GM21576 (cell line): ENCODE results near the gene CISD1.
A peak's percentile ranks its signal among the peaks of the same experiment; 100 is the strongest.

Source experiments
- ATAC-seq: cut with Tn5 transposase; IDR thresholded peaks from one replicate; pipeline ENCODE4 v1.9.1; 2021; ENCODE audit warnings: mild to moderate bottlenecking, moderate library complexity; ENCODE audit not compliant: unreplicated experiment

Gene CISD1

GRCh38 chr10:58305821-58306220 is 36.9 kb downstream of the CISD1 start:
- no peak for ATAC-seq

- ATAC-seq = no peak
Measured at GRCh38 chr10:58307676-58308075, 38.7 kb downstream of the CISD1 start.

- no peak for ATAC-seq
Measured at GRCh38 chr10:58311026-58311425, 42.1 kb downstream of the CISD1 start.

- ATAC-seq = no peak
Measured at GRCh38 chr10:58316874-58317273, 47.9 kb downstream of the CISD1 start.

- no peak for ATAC-seq
Measured at GRCh38 chr10:58318346-58318745, 49.4 kb downstream of the CISD1 start.

- no peak for ATAC-seq
Measured at GRCh38 chr10:58319599-58319998, 50.6 kb downstream of the CISD1 start.

GRCh38 chr10:58320351-58321049 is 51.5 kb downstream of the CISD1 start:
- ATAC-seq = no peak

- ATAC-seq = no peak
Measured at GRCh38 chr10:58322072-58322834, 53.3 kb downstream of the CISD1 start.

GRCh38 chr10:58322835-58323209 is 53.9 kb downstream of the CISD1 start:
- ATAC-seq = no peak

GRCh38 chr10:58326967-58327381 is 58.0 kb downstream of the CISD1 start:
- no peak for ATAC-seq

- no peak for ATAC-seq
Measured at GRCh38 chr10:58328233-58328632, 59.3 kb downstream of the CISD1 start.

GRCh38 chr10:58330431-58330830 is 61.5 kb downstream of the CISD1 start:
- no peak for ATAC-seq

- ATAC-seq = no peak
Measured at GRCh38 chr10:58331646-58332045, 62.7 kb downstream of the CISD1 start.

GRCh38 chr10:58334817-58335305 is 65.9 kb downstream of the CISD1 start, which contains the start of gene UBE2D1:
Gene UBE2D1, plus strand, starts transcription at chr10:58335006. Its CDS starts 196 bp downstream, at chr10:58335202.
- ATAC-seq = peak; percentile 95

GRCh38 chr10:58335306-58336005 is 66.5 kb downstream of the CISD1 start:
- peak; percentile 40 for ATAC-seq

- ATAC-seq = no peak
Measured at GRCh38 chr10:58336242-58336641, 67.3 kb downstream of the CISD1 start.
